K562 (cell line): Measurements from ENCODE around the gene STT3B. TPM values are rescaled to one million over a fixed set of nuclear protein-coding genes. Genes with fewer than 3 reads are reported as not detected.

ENCODE experiments used
- CBX2 ChIP-seq: fragments of 200-600 bp; sonication (generic); IDR thresholded peaks from one replicate; pipeline ENCODE4 v1.6.1; 2012; ENCODE audit warnings: mild to moderate bottlenecking, low read length, inconsistent platforms; ENCODE audit not compliant: insufficient read depth, poor library complexity, severe bottlenecking
- CEBPG ChIP-seq, 3 experiments: fragments of 200-800 bp in 1 of 3; sonication (Bioruptor generic) in 1 of 3; sonication (generic) in 1 of 3; formaldehyde crosslinking in 1 of 3; IDR thresholded peaks in 2 of 3; conservative IDR thresholded peaks in 1 of 3; 2 replicates each; pipeline versions ENCODE4 v1.6.1 to v1.8.0; 2016 to 2022; ENCODE audit warnings: missing compliant biosample characterization in 2 of 3, missing genetic modification characterization in 2 of 3, mild to moderate bottlenecking in 1 of 3, missing genetic modification reagents in 1 of 3
- ELF1 ChIP-seq: fragments of 200-800 bp; sonication (Bioruptor generic); IDR thresholded peaks from 2 replicates; pipeline ENCODE4 v1.6.1; 2016; ENCODE audit warnings: missing genetic modification characterization, missing compliant biosample characterization
- ELF4 ChIP-seq: fragments of 450-650 bp; formaldehyde crosslinking; IDR thresholded peaks from 2 replicates; pipeline ENCODE4 v1.4.0; 2022; ENCODE audit warnings: missing genetic modification characterization
- ETV1 ChIP-seq: fragments of 450-650 bp; conservative IDR thresholded peaks from 2 replicates; pipeline ENCODE4 v1.6.1; 2016; ENCODE audit warnings: missing genetic modification characterization, control low read depth, low read depth, missing compliant biosample characterization
- HDAC2 ChIP-seq: fragments of 450-650 bp; IDR thresholded peaks from 2 replicates; pipeline ENCODE4 v1.6.1; 2016; ENCODE audit warnings: mild to moderate bottlenecking
- HDAC8 ChIP-seq: fragments of 450-650 bp; IDR thresholded peaks from 2 replicates; pipeline ENCODE4 v1.6.1; 2016; ENCODE audit warnings: mild to moderate bottlenecking, missing genetic modification characterization, moderate library complexity, missing compliant biosample characterization
- HMG20A ChIP-seq: fragments of 450-650 bp; formaldehyde crosslinking; conservative IDR thresholded peaks from 2 replicates; pipeline ENCODE4 v1.4.0; 2020; ENCODE audit warnings: mild to moderate bottlenecking, mixed read lengths
- ILF3 ChIP-seq: fragments of 450-650 bp; IDR thresholded peaks from 2 replicates; pipeline ENCODE4 v1.6.1; 2018; ENCODE audit warnings: antibody characterized with exemption, mild to moderate bottlenecking, moderate library complexity, borderline replicate concordance
- RCOR1 ChIP-seq, 2 experiments: IDR thresholded peaks; 2 replicates each; pipeline ENCODE4 v1.6.1; 2012; ENCODE audit warnings: low read depth in 2 of 2, low read length in 2 of 2, borderline replicate concordance in 1 of 2, improper control_type of control experiment in 1 of 2
- RFX1 ChIP-seq: fragments of 450-650 bp; IDR thresholded peaks from 2 replicates; pipeline ENCODE4 v1.6.1; 2016; ENCODE audit warnings: mild to moderate bottlenecking, moderate library complexity
- SMARCA5 ChIP-seq: fragments of 450-650 bp; IDR thresholded peaks from 2 replicates; pipeline ENCODE4 v1.6.1; 2016
- TAF7 ChIP-seq: fragments of 450-650 bp; IDR thresholded peaks from 2 replicates; pipeline ENCODE4 v1.6.1; 2016; ENCODE audit warnings: missing genetic modification characterization, missing compliant biosample characterization
- ZKSCAN8 ChIP-seq: fragments of 200-800 bp; sonication (Bioruptor generic); IDR thresholded peaks from 2 replicates; pipeline ENCODE4 v1.6.1; 2016; ENCODE audit warnings: missing genetic modification characterization, missing compliant biosample characterization
- ZNF766 ChIP-seq: fragments of 200-800 bp; sonication (Bioruptor generic); conservative IDR thresholded peaks from 2 replicates; pipeline ENCODE4 v1.6.1; 2016; ENCODE audit warnings: missing genetic modification characterization, missing compliant biosample characterization
- polyA plus RNA-seq, 8 experiments: library from polyadenylated mRNA; depleted of rRNA in 4 of 8; stranded (reverse) in 5 of 8; unstranded in 3 of 8; fragments of >200 nt; fragmentation: Nextera tagmentation in 2 of 8; fragmentation: Illumina TruSeq in 1 of 8; extraction: Ambion mirVana in 2 of 8; extraction: Trizol in 1 of 8; gene quantifications; 2 replicates each; pipeline versions ENCODE4 v1.2.1 to v1.2.3, GENCODE V29; 2011 to 2014; ENCODE audit warnings: inconsistent platforms in 1 of 8, missing spikeins in 1 of 8
- total RNA-seq, 7 experiments: library from RNA; depleted of rRNA in 6 of 7; stranded (reverse); fragments of >200 nt in 6 of 7; fragmentation: Illumina TruSeq in 2 of 7; extraction: Trizol in 2 of 7; gene quantifications; 2 replicates each; pipeline versions ENCODE4 v1.2.1 to v1.2.3, GENCODE V29; 2011 to 2021; ENCODE audit warnings: low replicate concordance in 1 of 7
- TF ChIP-seq, protein P1 (sequence below): fragments of 450-650 bp; conservative IDR thresholded peaks from 2 replicates; pipeline ENCODE4 v1.6.1; 2016; ENCODE audit warnings: missing genetic modification characterization, low read depth, mild to moderate bottlenecking, missing compliant biosample characterization, moderate library complexity
- TF ChIP-seq, protein P2 (sequence below): fragments of 250-450 bp; sonication (Bioruptor Pico); IDR thresholded peaks from 2 replicates; pipeline ENCODE4 v1.5.0; 2020; ENCODE audit warnings: mild to moderate bottlenecking
- TF ChIP-seq, protein P3 (sequence below), 3 experiments: IDR thresholded peaks in 2 of 3; conservative IDR thresholded peaks in 1 of 3; 2 replicates each; pipeline ENCODE4 v1.5.1; 2011 to 2012; ENCODE audit warnings: low read length in 3 of 3, mild to moderate bottlenecking in 3 of 3, control low read depth in 2 of 3, improper control_type of control experiment in 1 of 3, inconsistent platforms in 1 of 3, low read depth in 1 of 3, mixed read lengths in 1 of 3, moderate library complexity in 1 of 3; ENCODE audit not compliant: insufficient read depth in 2 of 3
- TF ChIP-seq, protein P4 (sequence below): sonication (generic); formaldehyde crosslinking; IDR thresholded peaks from 2 replicates; pipeline ENCODE4 v1.8.0; 2022; ENCODE audit warnings: mild to moderate bottlenecking, missing genetic modification reagents

Gene STT3B
- total and polyA plus RNA-seq, 9 of the 15 experiments (the other 6 are each of a cell fraction or from before 2014, with no cell fraction given): 22.4 to 147 (median 100) TPM

DNA sequence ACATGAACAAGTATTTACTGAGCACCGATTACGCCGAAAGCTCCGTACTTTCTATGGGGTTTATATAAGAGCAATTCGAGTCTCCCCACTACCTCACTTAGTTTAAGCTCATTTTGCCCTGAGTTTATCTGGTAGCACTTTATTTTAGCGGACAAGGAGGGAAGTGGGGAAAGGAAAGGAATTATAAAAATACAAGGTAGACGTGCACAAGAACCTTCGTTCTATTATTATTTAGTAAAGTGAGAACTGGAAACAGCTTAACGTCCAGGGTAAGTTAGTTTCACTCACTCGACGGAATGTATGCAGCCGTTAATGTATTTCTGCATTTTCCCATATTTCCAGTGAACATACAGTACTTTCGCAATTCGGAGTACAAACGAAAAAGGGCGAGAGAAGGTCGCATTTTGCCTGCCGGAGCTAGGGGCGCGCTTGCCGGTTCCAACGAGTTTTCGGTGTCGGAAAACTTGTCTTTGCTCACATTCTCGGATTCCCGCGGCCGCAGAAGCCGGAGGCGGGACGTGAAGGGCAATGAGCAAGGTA is 1.2 kb upstream of the STT3B start (continued):
- TF ChIP-seq ILF3 (0 out of 2 replicates have a peak, but pooled peaks have one; percentile 21), HDAC2 (0 out of 2 replicates have a peak, but pooled peaks have one; percentile 53), RCOR1 (IDR thresholded peaks at IDR 0.05; ENCODE audit: borderline replicate concordance in 1 of 2, low read depth in 2 of 2, low read length in 2 of 2) (no peak), ELF1 (no peak), CBX2 (no peak), RFX1 (no peak), HDAC8 (tag) (no peak), TAF7 (tag) (peak; percentile 58; the same call in 1 of the 2 replicates), SMARCA5 (0 out of 2 replicates have a peak, but pooled peaks have one; percentile 32), ZKSCAN8 (CRISPR knock-in tag) (no peak), HMG20A (CRISPR knock-in tag) (no peak), ELF4 (CRISPR knock-in tag) (no peak), ETV1 (tag) (peak; percentile 16; the same call in 1 of the 2 replicates), ZNF766 (0 out of 2 replicates have a peak, but pooled peaks have one; percentile 64), CEBPG (CRISPR knock-in tag; IDR thresholded peaks at IDR 0.05) (no peak; the same call in 1 of the 2 replicates), CEBPG (tag; conservative IDR thresholded peaks at IDR 0.05 in 1 of 2, IDR thresholded peaks at IDR 0.05 in 1 of 2) (peak; percentile 64 to 91)
- TF ChIP-seq, protein P1, sequence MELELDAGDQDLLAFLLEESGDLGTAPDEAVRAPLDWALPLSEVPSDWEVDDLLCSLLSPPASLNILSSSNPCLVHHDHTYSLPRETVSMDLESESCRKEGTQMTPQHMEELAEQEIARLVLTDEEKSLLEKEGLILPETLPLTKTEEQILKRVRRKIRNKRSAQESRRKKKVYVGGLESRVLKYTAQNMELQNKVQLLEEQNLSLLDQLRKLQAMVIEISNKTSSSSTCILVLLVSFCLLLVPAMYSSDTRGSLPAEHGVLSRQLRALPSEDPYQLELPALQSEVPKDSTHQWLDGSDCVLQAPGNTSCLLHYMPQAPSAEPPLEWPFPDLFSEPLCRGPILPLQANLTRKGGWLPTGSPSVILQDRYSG (tag): no peak; the same call in 1 of the 2 replicates
- TF ChIP-seq, protein P2, sequence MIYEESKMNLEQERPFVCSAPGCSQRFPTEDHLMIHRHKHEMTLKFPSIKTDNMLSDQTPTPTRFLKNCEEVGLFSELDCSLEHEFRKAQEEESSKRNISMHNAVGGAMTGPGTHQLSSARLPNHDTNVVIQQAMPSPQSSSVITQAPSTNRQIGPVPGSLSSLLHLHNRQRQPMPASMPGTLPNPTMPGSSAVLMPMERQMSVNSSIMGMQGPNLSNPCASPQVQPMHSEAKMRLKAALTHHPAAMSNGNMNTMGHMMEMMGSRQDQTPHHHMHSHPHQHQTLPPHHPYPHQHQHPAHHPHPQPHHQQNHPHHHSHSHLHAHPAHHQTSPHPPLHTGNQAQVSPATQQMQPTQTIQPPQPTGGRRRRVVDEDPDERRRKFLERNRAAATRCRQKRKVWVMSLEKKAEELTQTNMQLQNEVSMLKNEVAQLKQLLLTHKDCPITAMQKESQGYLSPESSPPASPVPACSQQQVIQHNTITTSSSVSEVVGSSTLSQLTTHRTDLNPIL (CRISPR knock-in tag): 0 out of 2 replicates have a peak, but pooled peaks have one; percentile 49
- TF ChIP-seq, protein P3, sequence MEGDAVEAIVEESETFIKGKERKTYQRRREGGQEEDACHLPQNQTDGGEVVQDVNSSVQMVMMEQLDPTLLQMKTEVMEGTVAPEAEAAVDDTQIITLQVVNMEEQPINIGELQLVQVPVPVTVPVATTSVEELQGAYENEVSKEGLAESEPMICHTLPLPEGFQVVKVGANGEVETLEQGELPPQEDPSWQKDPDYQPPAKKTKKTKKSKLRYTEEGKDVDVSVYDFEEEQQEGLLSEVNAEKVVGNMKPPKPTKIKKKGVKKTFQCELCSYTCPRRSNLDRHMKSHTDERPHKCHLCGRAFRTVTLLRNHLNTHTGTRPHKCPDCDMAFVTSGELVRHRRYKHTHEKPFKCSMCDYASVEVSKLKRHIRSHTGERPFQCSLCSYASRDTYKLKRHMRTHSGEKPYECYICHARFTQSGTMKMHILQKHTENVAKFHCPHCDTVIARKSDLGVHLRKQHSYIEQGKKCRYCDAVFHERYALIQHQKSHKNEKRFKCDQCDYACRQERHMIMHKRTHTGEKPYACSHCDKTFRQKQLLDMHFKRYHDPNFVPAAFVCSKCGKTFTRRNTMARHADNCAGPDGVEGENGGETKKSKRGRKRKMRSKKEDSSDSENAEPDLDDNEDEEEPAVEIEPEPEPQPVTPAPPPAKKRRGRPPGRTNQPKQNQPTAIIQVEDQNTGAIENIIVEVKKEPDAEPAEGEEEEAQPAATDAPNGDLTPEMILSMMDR (IDR thresholded peaks at IDR 0.05 in 2 of 3, conservative IDR thresholded peaks at IDR 0.05 in 1 of 3; ENCODE audit: insufficient read depth in 2 of 3, low read depth in 1 of 3, low read length in 3 of 3): peak in 2 of 3 experiments; percentile 35 to 42; a peak in 3 of 6 replicates
- TF ChIP-seq, protein P4, sequence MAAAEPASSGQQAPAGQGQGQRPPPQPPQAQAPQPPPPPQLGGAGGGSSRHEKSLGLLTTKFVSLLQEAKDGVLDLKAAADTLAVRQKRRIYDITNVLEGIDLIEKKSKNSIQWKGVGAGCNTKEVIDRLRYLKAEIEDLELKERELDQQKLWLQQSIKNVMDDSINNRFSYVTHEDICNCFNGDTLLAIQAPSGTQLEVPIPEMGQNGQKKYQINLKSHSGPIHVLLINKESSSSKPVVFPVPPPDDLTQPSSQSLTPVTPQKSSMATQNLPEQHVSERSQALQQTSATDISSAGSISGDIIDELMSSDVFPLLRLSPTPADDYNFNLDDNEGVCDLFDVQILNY: 0 out of 2 replicates have a peak, but pooled peaks have one; percentile 49
